Neural cell (in vitro differentiated cells): ENCODE results near the gene JPH2. TPM values are rescaled to one million over a fixed set of nuclear protein-coding genes. Genes with fewer than 3 reads are reported as not detected.

Experiments
- H2AFZ ChIP-seq: fragments of 200-600, 300-800 bp; sonication (generic), shearing (Covaris generic); 2 replicates; pipeline ENCODE4 v1.6.0; 2014; ENCODE audit warnings: low read depth, mild to moderate bottlenecking, antibody characterized with exemption, low read length, moderate library complexity
- H3F3A ChIP-seq: fragments of 200-600 bp; shearing (Covaris generic); 2 replicates; pipeline ENCODE4 v1.6.1; 2016; ENCODE audit warnings: mild to moderate bottlenecking, moderate library complexity, mixed read lengths, antibody characterized with exemption, low read length; ENCODE audit not compliant: insufficient read depth, poor library complexity, severe bottlenecking
- H3K27ac ChIP-seq: fragments of 200-600, 300-800 bp; sonication (generic), shearing (Covaris generic); 2 replicates; pipeline ENCODE4 v1.5.1; 2014; ENCODE audit warnings: mild to moderate bottlenecking, low read length, moderate library complexity
- H3K27me3 ChIP-seq: fragments of 300-800, 200-600 bp; sonication (generic), shearing (Covaris generic); 2 replicates; pipeline ENCODE4 v1.6.0; 2014; ENCODE audit warnings: mild to moderate bottlenecking, low read depth, low read length, moderate library complexity; ENCODE audit not compliant: insufficient read depth
- H3K36me3 ChIP-seq: fragments of 300-800, 200-600 bp; sonication (generic), shearing (Covaris generic); 2 replicates; pipeline ENCODE4 v1.5.1; 2014; ENCODE audit warnings: mild to moderate bottlenecking, antibody characterized with exemption, low read length, moderate library complexity; ENCODE audit not compliant: insufficient read depth
- H3K4me2 ChIP-seq: fragments of 300-800, 200-600 bp; sonication (generic), shearing (Covaris generic); 2 replicates; pipeline ENCODE4 v1.6.0; 2014; ENCODE audit warnings: mild to moderate bottlenecking, low read length
- H3K4me3 ChIP-seq: fragments of 300-800, 200-600 bp; sonication (generic), shearing (Covaris generic); 2 replicates; pipeline ENCODE4 v1.5.1; 2014; ENCODE audit warnings: mild to moderate bottlenecking, low read length, moderate library complexity
- H3K79me2 ChIP-seq: fragments of 200-600 bp; shearing (Covaris generic); replicated peaks from 2 replicates; pipeline ENCODE4 v1.6.0; 2014; ENCODE audit warnings: mild to moderate bottlenecking, low read length, moderate library complexity; ENCODE audit not compliant: insufficient read depth
- H3K9ac ChIP-seq: fragments of 300-800, 200-600 bp; sonication (generic), shearing (Covaris generic); 2 replicates; pipeline ENCODE4 v1.6.1; 2016; ENCODE audit warnings: mild to moderate bottlenecking, low read length, mixed read lengths
- H3K9me2 ChIP-seq: fragments of 200-600 bp; shearing (Covaris generic); 2 replicates; pipeline ENCODE4 v1.6.1; 2016; ENCODE audit warnings: mild to moderate bottlenecking, low read length, mixed read lengths; ENCODE audit not compliant: insufficient read depth
- H3K9me3 ChIP-seq: fragments of 200-600, 300-800 bp; sonication (generic), shearing (Covaris generic); 2 replicates; pipeline ENCODE4 v1.6.1; 2016; ENCODE audit warnings: mild to moderate bottlenecking, mixed run types, low read length, moderate library complexity, mixed read lengths
- H4K20me1 ChIP-seq: fragments of 200-600 bp; shearing (Covaris generic); 2 replicates; pipeline ENCODE4 v1.6.1; 2016; ENCODE audit warnings: mild to moderate bottlenecking, mixed run types; ENCODE audit not compliant: insufficient read depth
- CTCF ChIP-seq: fragments of 450-650 bp; IDR thresholded peaks from 2 replicates; pipeline ENCODE4 v1.5.1; 2014; ENCODE audit warnings: antibody characterized with exemption, mild to moderate bottlenecking, moderate library complexity; ENCODE audit not compliant: poor library complexity, severe bottlenecking
- EP300 ChIP-seq: fragments of 450-650 bp; conservative IDR thresholded peaks from 2 replicates; pipeline ENCODE4 v1.6.1; 2014; ENCODE audit warnings: antibody characterized with exemption, mild to moderate bottlenecking, moderate library complexity; ENCODE audit not compliant: poor library complexity, severe bottlenecking
- EZH2 ChIP-seq: fragments of 200-600, 300-800 bp; shearing (Covaris generic), sonication (generic); IDR thresholded peaks from 2 replicates; pipeline ENCODE4 v1.6.1; 2014; ENCODE audit warnings: antibody characterized with exemption, low read length, borderline replicate concordance, mild to moderate bottlenecking; ENCODE audit not compliant: insufficient read depth, poor library complexity, severe bottlenecking
- MXI1 ChIP-seq: fragments of 450-650 bp; conservative IDR thresholded peaks from 2 replicates; pipeline ENCODE4 v1.6.1; 2014; ENCODE audit warnings: antibody characterized with exemption, mild to moderate bottlenecking; ENCODE audit not compliant: poor library complexity, severe bottlenecking
- POLR2AphosphoS5 ChIP-seq: IDR thresholded peaks from 2 replicates; pipeline ENCODE4 v1.6.1; 2012
- RAD21 ChIP-seq: fragments of 450-650 bp; conservative IDR thresholded peaks from 2 replicates; pipeline ENCODE4 v1.6.1; 2014; ENCODE audit warnings: antibody characterized with exemption, mild to moderate bottlenecking, moderate library complexity
- REST ChIP-seq: IDR thresholded peaks from 2 replicates; pipeline ENCODE4 v1.6.1; 2012; ENCODE audit warnings: borderline replicate concordance
- SMC3 ChIP-seq: fragments of 450-650 bp; conservative IDR thresholded peaks from 2 replicates; pipeline ENCODE4 v1.6.1; 2014; ENCODE audit warnings: antibody characterized with exemption, mild to moderate bottlenecking, moderate library complexity; ENCODE audit not compliant: poor library complexity
- TAF1 ChIP-seq: IDR thresholded peaks from 2 replicates; pipeline ENCODE4 v1.6.1; 2012; ENCODE audit warnings: low read depth
- polyA plus RNA-seq: library from polyadenylated mRNA; depleted of rRNA; stranded (reverse); fragments of >200 nt; gene quantifications from 2 replicates; pipeline ENCODE4 v1.2.3, GENCODE V29; 2014

JPH2 gene
- polyA plus RNA-seq, 1 donor from 2014 or later, result not detected

DNA sequence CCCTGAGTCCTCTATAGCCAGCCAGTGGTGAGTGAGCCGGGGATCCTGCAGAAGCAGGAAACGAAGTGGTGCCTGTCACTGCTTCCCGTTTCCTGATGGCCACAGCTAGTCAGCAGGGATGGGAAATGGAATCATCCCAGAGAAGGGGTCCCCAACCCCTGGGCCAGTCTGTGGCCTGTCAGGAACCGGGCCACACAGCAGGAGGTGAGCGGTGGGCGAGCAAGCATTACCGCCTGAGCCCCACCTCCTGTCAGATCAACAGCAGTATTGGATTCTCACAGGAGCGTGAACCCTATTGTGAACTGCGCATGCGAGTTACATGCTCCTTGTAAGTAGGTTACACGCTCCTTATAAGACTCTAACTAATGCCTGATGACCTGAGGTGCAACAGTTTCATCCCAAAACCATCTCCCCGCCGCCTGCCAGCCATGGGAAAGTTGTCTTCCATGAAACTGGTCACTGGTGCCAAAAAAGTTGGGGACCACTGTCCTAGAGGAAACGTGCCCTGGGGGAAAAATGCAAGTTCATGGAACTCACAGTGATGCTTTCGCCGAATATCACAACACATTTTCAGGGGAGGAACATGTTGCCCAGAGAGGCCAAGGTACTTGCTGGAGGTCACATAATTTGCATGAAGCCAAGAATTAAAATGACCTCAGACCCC is 113.8 kb downstream of the JPH2 start:
- no peaks in the 10 kb centered on the region for H4K20me1 ChIP-seq
- no peaks in the 10 kb centered on the region for H3K9me2 ChIP-seq
- no peak overlapping the region for H3K9ac ChIP-seq
- H3F3A ChIP-seq, result no peaks in the 10 kb centered on the region
- no peaks in the 10 kb centered on the region for H3K36me3 ChIP-seq
- TF ChIP-seq MXI1, result no peak
- H3K27me3 ChIP-seq, result no peaks in the 10 kb centered on the region
- no peak overlapping the region for H3K4me2 ChIP-seq
- no peaks in the 10 kb centered on the region for H3K9me3 ChIP-seq
- H3K4me3 ChIP-seq, result no peak overlapping the region
- no peaks in the 10 kb centered on the region for H3K79me2 ChIP-seq
- no peak overlapping the region for H2AFZ ChIP-seq
- no peak overlapping the region for H3K27ac ChIP-seq

- Histone ChIP-seq H4K20me1 (no peaks in the 10 kb centered on the region), H3K79me2 (no peaks in the 10 kb centered on the region), H3K27ac (no peak overlapping the region), H3K4me2 (no peak overlapping the region), H3K36me3 (no peaks in the 10 kb centered on the region), H3F3A (no peaks in the 10 kb centered on the region), H3K9me3 (no peaks in the 10 kb centered on the region), H3K9me2 (no peaks in the 10 kb centered on the region), H3K4me3 (no peak overlapping the region), H3K9ac (no peak overlapping the region), H3K27me3 (no peaks in the 10 kb centered on the region), H2AFZ (no peak overlapping the region)
- TF ChIP-seq EP300 (no peak), TAF1 (no peak), MXI1 (no peak), CTCF (no peak), POLR2AphosphoS5 (no peak), REST (no peak), RAD21 (no peak), EZH2 (no peak), SMC3 (no peak)
Observed at GRCh38 chr20:44072384-44072783, 114.6 kb downstream of the JPH2 start.
